HEK293 (cell line): ENCODE measurements around the gene ZNF587.
A peak's percentile ranks its signal among the peaks of the same experiment; 100 is the strongest.
"Not testable (repeated sequence)": the region's sequence is repeated elsewhere in the genome, so short reads cannot be mapped to it uniquely, and the experiment has no call there.

Experiments used
- CTCF ChIA-PET: fragments of 350-600 bp; formaldehyde crosslinking; extraction: SDS; loops from one replicate; lab custom pipeline; 2021; ENCODE audit warnings: antibody characterized with exemption; lab: Yijun Ruan, JAX
- POLR2A ChIA-PET: fragments of 300-600 bp; formaldehyde crosslinking; extraction: SDS; loops from one replicate; lab custom pipeline; 2020; ENCODE audit warnings: antibody characterized with exemption, inconsistent platforms; lab: Yijun Ruan, JAX
- H3K27ac ChIP-seq: fragments of 200-500 bp; sonication (Bioruptor generic); 2 replicates; pipeline ENCODE4 v1.5.1; 2014; ENCODE audit warnings: low read depth, low read length, control low read depth, inconsistent platforms; ENCODE audit errors: extremely low read depth
- H3K36me3 ChIP-seq, 2 experiments: fragments of 200-500 bp in 1 of 2; sonication (Bioruptor generic) in 1 of 2; 1 replicate in 1 of 2; 2 replicates in 1 of 2; pipeline ENCODE4 v1.5.1; 2014 to 2017; ENCODE audit warnings: inconsistent platforms in 2 of 2, low read length in 2 of 2; ENCODE audit not compliant: control insufficient read depth in 2 of 2, insufficient read depth in 1 of 2
- H3K4me1 ChIP-seq: fragments of 200-500 bp; sonication (Bioruptor generic); 2 replicates; pipeline ENCODE4 v1.5.1; 2014; ENCODE audit warnings: mild to moderate bottlenecking, low read length, inconsistent platforms; ENCODE audit not compliant: control insufficient read depth, insufficient read depth
- H3K4me3 ChIP-seq: 2 replicates; pipeline ENCODE4 v1.5.1; 2011; ENCODE audit warnings: low read depth, mild to moderate bottlenecking, control low read depth, low read length, moderate library complexity
- H3K9me3 ChIP-seq: fragments of 200-500 bp; sonication (Bioruptor generic); 2 replicates; pipeline ENCODE4 v1.5.1; 2014; ENCODE audit warnings: low read depth, low read length, inconsistent platforms; ENCODE audit not compliant: control insufficient read depth, insufficient read depth
- EGR2 ChIP-seq: fragments of 450-650 bp; formaldehyde crosslinking; IDR thresholded peaks from 2 replicates; pipeline ENCODE4 v1.5.1; 2016; ENCODE audit warnings: low read depth, missing biosample characterization, missing genetic modification characterization
- IKZF3 ChIP-seq: fragments of 450-650 bp; IDR thresholded peaks from 2 replicates; pipeline ENCODE4 v1.5.0; 2018; ENCODE audit warnings: missing biosample characterization, mild to moderate bottlenecking, missing genetic modification characterization, moderate library complexity
- PBX3 ChIP-seq: sonication (generic); formaldehyde crosslinking; IDR thresholded peaks from 2 replicates; pipeline ENCODE4 v1.8.1; 2022; ENCODE audit warnings: mild to moderate bottlenecking, moderate library complexity, missing genetic modification reagents
- REPIN1 ChIP-seq: fragments of 450-650 bp; formaldehyde crosslinking; IDR thresholded peaks from 2 replicates; pipeline ENCODE4 v1.5.1; 2017; ENCODE audit warnings: missing biosample characterization, missing genetic modification characterization, low read depth
- SCRT2 ChIP-seq: fragments of 450-650 bp; formaldehyde crosslinking; IDR thresholded peaks from 2 replicates; pipeline ENCODE4 v1.5.1; 2016; ENCODE audit warnings: missing biosample characterization, missing genetic modification characterization
- TSHZ1 ChIP-seq: fragments of 450-650 bp; formaldehyde crosslinking; IDR thresholded peaks from 2 replicates; pipeline ENCODE4 v1.5.1; 2016; ENCODE audit warnings: missing biosample characterization, missing genetic modification characterization, borderline replicate concordance
- ZNF114 ChIP-seq: fragments of 450-650 bp; formaldehyde crosslinking; IDR thresholded peaks from 2 replicates; pipeline ENCODE4 v1.5.0; 2017; ENCODE audit warnings: missing biosample characterization, missing genetic modification characterization
- ZNF133 ChIP-seq: fragments of 450-650 bp; formaldehyde crosslinking; IDR thresholded peaks from 2 replicates; pipeline ENCODE4 v1.5.1; 2016; ENCODE audit warnings: missing biosample characterization, missing genetic modification characterization
- ZNF266 ChIP-seq: fragments of 450-650 bp; formaldehyde crosslinking; IDR thresholded peaks from 2 replicates; pipeline ENCODE4 v1.5.1; 2016; ENCODE audit warnings: missing biosample characterization, missing genetic modification characterization, low read depth
- ZNF501 ChIP-seq: fragments of 450-650 bp; formaldehyde crosslinking; IDR thresholded peaks from 2 replicates; pipeline ENCODE4 v1.5.1; 2016; ENCODE audit warnings: missing biosample characterization, missing genetic modification characterization
- ZNF514 ChIP-seq: fragments of 450-650 bp; formaldehyde crosslinking; IDR thresholded peaks from 2 replicates; pipeline ENCODE4 v1.5.1; 2016; ENCODE audit warnings: missing biosample characterization, missing genetic modification characterization
- ZNF624 ChIP-seq: fragments of 450-650 bp; formaldehyde crosslinking; IDR thresholded peaks from 2 replicates; pipeline ENCODE4 v1.5.1; 2017; ENCODE audit warnings: missing biosample characterization, missing genetic modification characterization
- ZNF629 ChIP-seq: fragments of 450-650 bp; formaldehyde crosslinking; IDR thresholded peaks from 2 replicates; pipeline ENCODE4 v1.5.1; 2017; ENCODE audit warnings: missing biosample characterization, missing genetic modification characterization
- TF ChIP-seq, protein P1 (sequence below): fragments of 450-650 bp; formaldehyde crosslinking; IDR thresholded peaks from 2 replicates; pipeline ENCODE4 v1.5.1; 2016; ENCODE audit warnings: missing biosample characterization, missing genetic modification characterization
- TF ChIP-seq, protein P2 (sequence below): fragments of 450-650 bp; formaldehyde crosslinking; IDR thresholded peaks from 2 replicates; pipeline ENCODE4 v1.5.1; 2016; ENCODE audit warnings: missing biosample characterization, missing genetic modification characterization, low read depth

Gene ZNF587

GRCh38 chr19:57888107-57888559 lies 38.5 kb downstream of the ZNF587 start:
- H3K36me3 ChIP-seq, result no peaks in the 10 kb centered on the region; a peak in 1 of 3 replicates
- H3K4me3 ChIP-seq, result no peak overlapping the region
- no peaks in the 10 kb centered on the region for H3K9me3 ChIP-seq
- no peaks in the 10 kb centered on the region for H3K4me1 ChIP-seq
- ChIA-PET POLR2A (interaction anchor here (1.3 kb wide), 1 partner anchor 73 kb away, joined by 3 read pairs; the partner anchor contains the start of gene ZNF552), CTCF (interaction anchor here (0.6 to 1.8 kb wide), 3 partner anchors 10 to 37 kb away, joined by 3 to 11 read pairs (median 3); no protein-coding TSS in a partner anchor)
- no peak overlapping the region for H3K27ac ChIP-seq
- TF ChIP-seq TSHZ1 (tag by site-specific recombination) (no peak), REPIN1 (tag by site-specific recombination) (no peak), ZNF629 (no peak), SCRT2 (tag by site-specific recombination) (peak; percentile 29; the same call in 1 of the 2 replicates)
- TF ChIP-seq, protein P1, sequence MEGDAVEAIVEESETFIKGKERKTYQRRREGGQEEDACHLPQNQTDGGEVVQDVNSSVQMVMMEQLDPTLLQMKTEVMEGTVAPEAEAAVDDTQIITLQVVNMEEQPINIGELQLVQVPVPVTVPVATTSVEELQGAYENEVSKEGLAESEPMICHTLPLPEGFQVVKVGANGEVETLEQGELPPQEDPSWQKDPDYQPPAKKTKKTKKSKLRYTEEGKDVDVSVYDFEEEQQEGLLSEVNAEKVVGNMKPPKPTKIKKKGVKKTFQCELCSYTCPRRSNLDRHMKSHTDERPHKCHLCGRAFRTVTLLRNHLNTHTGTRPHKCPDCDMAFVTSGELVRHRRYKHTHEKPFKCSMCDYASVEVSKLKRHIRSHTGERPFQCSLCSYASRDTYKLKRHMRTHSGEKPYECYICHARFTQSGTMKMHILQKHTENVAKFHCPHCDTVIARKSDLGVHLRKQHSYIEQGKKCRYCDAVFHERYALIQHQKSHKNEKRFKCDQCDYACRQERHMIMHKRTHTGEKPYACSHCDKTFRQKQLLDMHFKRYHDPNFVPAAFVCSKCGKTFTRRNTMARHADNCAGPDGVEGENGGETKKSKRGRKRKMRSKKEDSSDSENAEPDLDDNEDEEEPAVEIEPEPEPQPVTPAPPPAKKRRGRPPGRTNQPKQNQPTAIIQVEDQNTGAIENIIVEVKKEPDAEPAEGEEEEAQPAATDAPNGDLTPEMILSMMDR, result no peak

- CTCF ChIA-PET, result interaction anchor here (0.7 to 1.8 kb wide), 2 partner anchors 10 to 530 kb away, joined by 3 to 11 read pairs; no protein-coding TSS in a partner anchor
Measured at GRCh38 chr19:57888560-57889231, 39.0 kb downstream of the ZNF587 start, which contains the start of gene ZNF814. TSS of gene ZNF814 (minus strand) at chr19:57889037. CDS start at chr19:57888802, 235 bp downstream.

GRCh38 chr19:57890706-57891105 lies 41.0 kb downstream of the ZNF587 start:
- H3K4me1 ChIP-seq, H3K9me3 ChIP-seq, POLR2A ChIA-PET, H3K36me3 ChIP-seq, H3K4me3 ChIP-seq, H3K27ac ChIP-seq: not testable (repeated sequence)
- CTCF ChIA-PET, result interaction anchor here (0.7 to 0.9 kb wide), 2 partner anchors 13 to 22 kb away, joined by 3 to 4 read pairs; no protein-coding TSS in a partner anchor

More at GRCh38 chr19:57888560-57889231, 39.0 kb downstream of the ZNF587 start, which contains the start of gene ZNF814:
- H3K36me3 ChIP-seq, result no peaks in the 10 kb centered on the region; a peak in 1 of 3 replicates
- no peaks in the 10 kb centered on the region for H3K9me3 ChIP-seq
- POLR2A ChIA-PET, result no interaction called here
- H3K27ac ChIP-seq, result no peak within 1 kb of the TSS
- no peak for TF ChIP-seq IKZF3 (tag by site-specific recombination)
- H3K4me1 ChIP-seq, result no peaks in the 10 kb centered on the region
- H3K4me3 ChIP-seq, result no peak within 1 kb of the TSS; the same call in 1 of the 2 replicates

- Histone ChIP-seq H3K4me3 (no peak overlapping the region), H3K27ac (no peak overlapping the region), H3K36me3 (peaks cover 5 to 6% of the 10 kb centered on the region in 2 experiments), H3K4me1 (no peaks in the 10 kb centered on the region), H3K9me3 (no peaks in the 10 kb centered on the region)
- CTCF ChIA-PET, result interaction anchor here (0.7 kb wide), 1 partner anchor 18 kb away, joined by 3 read pairs; no protein-coding TSS in a partner anchor
- POLR2A ChIA-PET, result interaction anchor here (0.5 kb wide), 1 partner anchor 36 kb away, joined by 10 read pairs; no protein-coding TSS in a partner anchor
- TF ChIP-seq PBX3 (CRISPR knock-in tag), result no peak
- TF ChIP-seq, protein P2, sequence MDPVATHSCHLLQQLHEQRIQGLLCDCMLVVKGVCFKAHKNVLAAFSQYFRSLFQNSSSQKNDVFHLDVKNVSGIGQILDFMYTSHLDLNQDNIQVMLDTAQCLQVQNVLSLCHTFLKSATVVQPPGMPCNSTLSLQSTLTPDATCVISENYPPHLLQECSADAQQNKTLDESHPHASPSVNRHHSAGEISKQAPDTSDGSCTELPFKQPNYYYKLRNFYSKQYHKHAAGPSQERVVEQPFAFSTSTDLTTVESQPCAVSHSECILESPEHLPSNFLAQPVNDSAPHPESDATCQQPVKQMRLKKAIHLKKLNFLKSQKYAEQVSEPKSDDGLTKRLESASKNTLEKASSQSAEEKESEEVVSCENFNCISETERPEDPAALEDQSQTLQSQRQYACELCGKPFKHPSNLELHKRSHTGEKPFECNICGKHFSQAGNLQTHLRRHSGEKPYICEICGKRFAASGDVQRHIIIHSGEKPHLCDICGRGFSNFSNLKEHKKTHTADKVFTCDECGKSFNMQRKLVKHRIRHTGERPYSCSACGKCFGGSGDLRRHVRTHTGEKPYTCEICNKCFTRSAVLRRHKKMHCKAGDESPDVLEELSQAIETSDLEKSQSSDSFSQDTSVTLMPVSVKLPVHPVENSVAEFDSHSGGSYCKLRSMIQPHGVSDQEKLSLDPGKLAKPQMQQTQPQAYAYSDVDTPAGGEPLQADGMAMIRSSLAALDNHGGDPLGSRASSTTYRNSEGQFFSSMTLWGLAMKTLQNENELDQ, result no peak
- TF ChIP-seq ZNF133 (tag by site-specific recombination), result no peak
- no peak for TF ChIP-seq EGR2
- TF ChIP-seq ZNF501 (tag by site-specific recombination), result no peak
- TF ChIP-seq ZNF114 (tag by site-specific recombination), result no peak
- TF ChIP-seq ZNF514 (tag by site-specific recombination), result no peak
- no peak for TF ChIP-seq ZNF266 (tag by site-specific recombination)
- no peak for TF ChIP-seq ZNF624
Measured at GRCh38 chr19:57900311-57900710, 50.7 kb downstream of the ZNF587 start.
